GM12878 (cell line): Measurements from ENCODE around the gene ARMC6. TPM values are rescaled to one million over a fixed set of nuclear protein-coding genes. Genes with fewer than 3 reads are reported as not detected.

Experiments used
- ATAC-seq: fragments of 200-7000 bp; cut with Tn5 transposase; 3 replicates; pipeline ENCODE4 v1.9.1; 2020; ENCODE audit warnings: mild to moderate bottlenecking, moderate library complexity
- BruUV-seq: library from RNA; stranded (reverse); fragments of 400-500 nt; replicated peaks from 2 replicates; lab custom pipeline; 2021; lab: Mats Ljungman, UMichigan
- CTCF ChIA-PET: fragments of 300-600 bp; sonication (Branson Sonifier 250); formaldehyde crosslinking; extraction: SDS; loops from one replicate; lab custom pipeline; 2021; ENCODE audit warnings: inconsistent platforms; lab: Yijun Ruan, JAX
- POLR2A ChIA-PET: fragments of 350-600 bp; formaldehyde crosslinking; extraction: SDS; loops from one replicate; lab custom pipeline; 2021; ENCODE audit warnings: inconsistent platforms; lab: Charles Lee
- RAD21 ChIA-PET: fragments of 300-600 bp; sonication (Branson Sonifier 250); formaldehyde crosslinking; loops from one replicate; lab custom pipeline; 2023; ENCODE audit warnings: antibody characterized with exemption; ENCODE audit not compliant: unreplicated experiment; lab: Charles Lee
- SMC1A ChIA-PET: fragments of 300-600 bp; sonication (Branson Sonifier 250); formaldehyde crosslinking; loops from one replicate; lab custom pipeline; 2023; ENCODE audit not compliant: unreplicated experiment, uncharacterized antibody; lab: Charles Lee
- DNase-seq: peaks from one replicate; pipeline ENCODE4 v3.0.0-alpha.2; 2011; ENCODE audit warnings: low read depth, low spot score
- FAIRE-seq: peaks from 3 replicates; lab custom pipeline; 2011; peaks lifted over from hg19 to GRCh38; lab: Jason Lieb, UNC
- H2AFZ ChIP-seq: 2 replicates; pipeline ENCODE4 v1.6.0; 2011; ENCODE audit warnings: low read depth, low read length, control low read depth; ENCODE audit not compliant: control insufficient read depth
- H3K27ac ChIP-seq: 2 replicates; pipeline ENCODE4 v1.5.1; 2011; ENCODE audit warnings: control low read depth; ENCODE audit not compliant: control insufficient read depth, insufficient read depth
- H3K27me3 ChIP-seq, 2 experiments: replicated peaks in 1 of 2; 2 replicates each; pipeline versions ENCODE4 v1.6.0 to v1.6.1; 2011; ENCODE audit warnings: low read length in 1 of 2; ENCODE audit not compliant: control insufficient read depth in 2 of 2, insufficient read depth in 2 of 2
- H3K36me3 ChIP-seq, 2 experiments: 2 replicates each; pipeline ENCODE4 v1.5.1; 2011; ENCODE audit warnings: low read length in 1 of 2; ENCODE audit not compliant: control insufficient read depth in 2 of 2, insufficient read depth in 2 of 2
- H3K4me1 ChIP-seq: 2 replicates; pipeline ENCODE4 v1.6.1; 2011; ENCODE audit warnings: mild to moderate bottlenecking, low read length, moderate library complexity, mixed read lengths; ENCODE audit not compliant: control insufficient read depth, insufficient read depth
- H3K4me2 ChIP-seq: 2 replicates; pipeline ENCODE4 v1.6.0; 2011; ENCODE audit warnings: control low read depth; ENCODE audit not compliant: control insufficient read depth, insufficient read depth
- H3K4me3 ChIP-seq: fragments of 200-600 bp; sonication (generic); 2 replicates; pipeline ENCODE4 v1.5.1; 2016
- H3K79me2 ChIP-seq: 2 replicates; pipeline ENCODE4 v1.6.0; 2011; ENCODE audit warnings: low read length; ENCODE audit not compliant: control insufficient read depth, insufficient read depth
- H3K9ac ChIP-seq: 2 replicates; pipeline ENCODE4 v1.8.0; 2011; ENCODE audit warnings: low read length, control low read depth, mixed read lengths; ENCODE audit not compliant: control insufficient read depth, insufficient read depth
- H3K9me3 ChIP-seq: replicated peaks from 3 replicates; pipeline ENCODE4 v1.5.1; 2011; ENCODE audit warnings: mild to moderate bottlenecking, low read length; ENCODE audit not compliant: control insufficient read depth, insufficient read depth
- H4K20me1 ChIP-seq: 2 replicates; pipeline ENCODE4 v1.6.0; 2011; ENCODE audit not compliant: control insufficient read depth, insufficient read depth
- BHLHE40 ChIP-seq, 2 experiments: fragments of 450-650 bp in 1 of 2; IDR thresholded peaks; 2 replicates each; pipeline ENCODE4 v1.6.1; 2011 to 2017; ENCODE audit warnings: low read depth in 2 of 2, borderline replicate concordance in 1 of 2, improper control_type of control experiment in 1 of 2, low read length in 1 of 2, mild to moderate bottlenecking in 1 of 2
- CHD1 ChIP-seq: IDR thresholded peaks from 2 replicates; pipeline ENCODE4 v1.6.1; 2012; ENCODE audit warnings: low read depth, low read length, improper control_type of control experiment
- E4F1 ChIP-seq: fragments of 450-650 bp; IDR thresholded peaks from 2 replicates; pipeline ENCODE4 v1.6.1; 2018; ENCODE audit warnings: borderline replicate concordance, mild to moderate bottlenecking; ENCODE audit not compliant: partially characterized antibody
- ETV6 ChIP-seq, 2 experiments: fragments of 450-650 bp in 1 of 2; IDR thresholded peaks in 1 of 2; conservative IDR thresholded peaks in 1 of 2; 2 replicates each; pipeline ENCODE4 v1.6.1; 2014; ENCODE audit warnings: antibody characterized with exemption in 1 of 2, borderline replicate concordance in 1 of 2, low read depth in 1 of 2, mild to moderate bottlenecking in 1 of 2, moderate library complexity in 1 of 2
- HDAC6 ChIP-seq: fragments of 200-600 bp; sonication (generic); IDR thresholded peaks from one replicate; pipeline ENCODE4 v1.8.0; 2017; ENCODE audit warnings: antibody characterized with exemption; ENCODE audit not compliant: unreplicated experiment
- PML ChIP-seq: IDR thresholded peaks from 2 replicates; pipeline ENCODE4 v1.6.1; 2012; ENCODE audit warnings: low read length, inconsistent platforms
- RELA ChIP-seq: fragments of 450-650 bp; IDR thresholded peaks from 2 replicates; pipeline ENCODE4 v1.8.0; 2014; ENCODE audit warnings: borderline replicate concordance; ENCODE audit not compliant: partially characterized antibody
- RELB ChIP-seq: fragments of 450-650 bp; IDR thresholded peaks from 2 replicates; pipeline ENCODE4 v1.6.1; 2017; ENCODE audit warnings: low read depth, mild to moderate bottlenecking, moderate library complexity
- SRF ChIP-seq, 2 experiments: IDR thresholded peaks; 2 replicates each; pipeline ENCODE4 v1.6.1; 2011; ENCODE audit warnings: low read depth in 2 of 2, low read length in 2 of 2, mild to moderate bottlenecking in 1 of 2, moderate library complexity in 1 of 2
- TBL1XR1 ChIP-seq: IDR thresholded peaks from 2 replicates; pipeline ENCODE4 v1.6.1; 2012; ENCODE audit warnings: low read depth, low read length, improper control_type of control experiment
- ZBED1 ChIP-seq: IDR thresholded peaks from 2 replicates; pipeline ENCODE4 v1.6.1; 2016; ENCODE audit warnings: borderline replicate concordance
- ZNF384 ChIP-seq: IDR thresholded peaks from 2 replicates; pipeline ENCODE4 v1.6.1; 2012; ENCODE audit warnings: low read depth, mild to moderate bottlenecking, low read length, improper control_type of control experiment, borderline replicate concordance
- WGBS: methylation state at CpG from one replicate; pipeline ENCODE4 v1.1.6; 2016; ENCODE audit warnings: low lambda C conversion rate; ENCODE audit not compliant: insufficient replicate concordance, insufficient coverage; ENCODE audit errors: missing lambda C conversion rate; 5-methylcytosine and 5-hydroxymethylcytosine counted together
- in situ Hi-C: fragments of 300-500 bp; cut with MboI; formaldehyde crosslinking; loops from 9 replicates; pipeline ENCODE4 v1.14.3; 2018; ENCODE audit warnings: mixed read lengths
- intact Hi-C: fragments of 100-400 bp; cut with micrococcal nuclease; formaldehyde crosslinking; loops from one replicate; pipeline ENCODE4 v1.14.2; 2022; ENCODE audit not compliant: unreplicated experiment
- polyA plus RNA-seq, 11 experiments: library from polyadenylated mRNA; depleted of rRNA in 4 of 11; unstranded in 6 of 11; stranded (reverse) in 5 of 11; fragments of >200 nt; fragmentation: Nextera tagmentation in 4 of 11; fragmentation: Illumina TruSeq in 1 of 11; extraction: Ambion mirVana in 4 of 11; extraction: Trizol in 1 of 11; gene quantifications; 1 replicate in 1 of 11; 2 replicates in 10 of 11; pipeline versions ENCODE4 v1.2.1 to v1.2.3, GENCODE V29; 2011 to 2016; ENCODE audit warnings: inconsistent platforms in 2 of 11, missing spikeins in 2 of 11, low read depth in 1 of 11
- total RNA-seq, 4 experiments: library from RNA; depleted of rRNA in 3 of 4; stranded (reverse); fragments of >200 nt in 3 of 4; fragmentation: Illumina TruSeq in 1 of 4; extraction: Trizol in 1 of 4; gene quantifications; 2 replicates each; pipeline versions ENCODE4 v1.2.1 to v1.2.3, GENCODE V29; 2013 to 2021
- TF ChIP-seq, protein P1 (sequence below): fragments of 150-350 bp; IDR thresholded peaks from 2 replicates; pipeline ENCODE4 v1.6.1; 2016; ENCODE audit warnings: low read depth, low read length
- TF ChIP-seq, protein P2 (sequence below): IDR thresholded peaks from 2 replicates; pipeline ENCODE4 v1.6.1; 2011; ENCODE audit warnings: low read depth, low read length, improper control_type of control experiment, borderline replicate concordance

The ARMC6 gene
- total and polyA plus RNA-seq, 10 of the 15 experiments (the other 5 are each of a cell fraction or from before 2014, with no cell fraction given), result 1.1 to 64.4 (median 41.6) TPM

DNA sequence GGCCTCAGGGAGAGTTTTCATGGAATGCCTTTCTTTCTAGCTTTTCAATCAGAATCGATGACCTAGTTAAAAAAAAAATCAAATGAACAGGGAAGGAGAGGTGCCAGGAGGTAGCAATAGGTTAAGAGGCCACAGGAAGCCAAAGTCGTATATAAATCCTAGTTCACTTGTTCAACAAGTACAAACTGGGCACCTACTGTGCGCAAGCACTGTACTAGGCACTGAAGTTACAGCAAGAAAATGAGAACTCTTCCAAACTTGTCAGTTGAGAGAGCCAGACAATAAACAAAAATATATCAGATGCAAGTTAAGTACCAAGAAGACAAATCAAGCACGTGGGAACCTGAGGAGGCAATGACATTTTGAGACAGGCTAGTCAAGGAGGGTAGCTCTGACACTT, 6.2 kb upstream of the ARMC6 start:
- Histone ChIP-seq H3K79me2 (peaks cover 31% of the 10 kb centered on the region), H3K36me3 (peaks cover 13 to 44% of the 10 kb centered on the region in 2 experiments), H3K4me3 (no peak overlapping the region), H3K4me2 (no peak overlapping the region), H3K27ac (no peak overlapping the region), H2AFZ (no peak overlapping the region), H3K9me3 (no peaks in the 10 kb centered on the region), H3K9ac (no peak overlapping the region), H4K20me1 (no peaks in the 10 kb centered on the region), H3K4me1 (peaks cover 3% of the 10 kb centered on the region), H3K27me3 (no peaks in the 10 kb centered on the region)
- ChIA-PET CTCF (interaction anchor here (0.8 to 1.0 kb wide), 2 partner anchors 20 to 108 kb away, joined by 3 read pairs; partner anchors contain the start of genes COPE and DDX49), RAD21 (no interaction called here), SMC1A (no interaction called here), POLR2A (no interaction called here)
- DNase-seq (no peak), FAIRE-seq (no peak), ATAC-seq (no peak)
- BruUV-seq, result no TSS peak
- 83% methylated on average over 4 of the region's 4 CpGs for WGBS
- in situ Hi-C loops, result no loop called here
- intact Hi-C loops, result no loop called here
- TF ChIP-seq, protein P1, sequence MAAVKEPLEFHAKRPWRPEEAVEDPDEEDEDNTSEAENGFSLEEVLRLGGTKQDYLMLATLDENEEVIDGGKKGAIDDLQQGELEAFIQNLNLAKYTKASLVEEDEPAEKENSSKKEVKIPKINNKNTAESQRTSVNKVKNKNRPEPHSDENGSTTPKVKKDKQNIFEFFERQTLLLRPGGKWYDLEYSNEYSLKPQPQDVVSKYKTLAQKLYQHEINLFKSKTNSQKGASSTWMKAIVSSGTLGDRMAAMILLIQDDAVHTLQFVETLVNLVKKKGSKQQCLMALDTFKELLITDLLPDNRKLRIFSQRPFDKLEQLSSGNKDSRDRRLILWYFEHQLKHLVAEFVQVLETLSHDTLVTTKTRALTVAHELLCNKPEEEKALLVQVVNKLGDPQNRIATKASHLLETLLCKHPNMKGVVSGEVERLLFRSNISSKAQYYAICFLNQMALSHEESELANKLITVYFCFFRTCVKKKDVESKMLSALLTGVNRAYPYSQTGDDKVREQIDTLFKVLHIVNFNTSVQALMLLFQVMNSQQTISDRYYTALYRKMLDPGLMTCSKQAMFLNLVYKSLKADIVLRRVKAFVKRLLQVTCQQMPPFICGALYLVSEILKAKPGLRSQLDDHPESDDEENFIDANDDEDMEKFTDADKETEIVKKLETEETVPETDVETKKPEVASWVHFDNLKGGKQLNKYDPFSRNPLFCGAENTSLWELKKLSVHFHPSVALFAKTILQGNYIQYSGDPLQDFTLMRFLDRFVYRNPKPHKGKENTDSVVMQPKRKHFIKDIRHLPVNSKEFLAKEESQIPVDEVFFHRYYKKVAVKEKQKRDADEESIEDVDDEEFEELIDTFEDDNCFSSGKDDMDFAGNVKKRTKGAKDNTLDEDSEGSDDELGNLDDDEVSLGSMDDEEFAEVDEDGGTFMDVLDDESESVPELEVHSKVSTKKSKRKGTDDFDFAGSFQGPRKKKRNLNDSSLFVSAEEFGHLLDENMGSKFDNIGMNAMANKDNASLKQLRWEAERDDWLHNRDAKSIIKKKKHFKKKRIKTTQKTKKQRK, result no peak
- no peak for TF ChIP-seq SRF (IDR thresholded peaks at IDR 0.05; ENCODE audit: low read depth in 2 of 2, low read length in 2 of 2)
- TF ChIP-seq E4F1, result no peak
- TF ChIP-seq RELB, result no peak
- TF ChIP-seq BHLHE40 (IDR thresholded peaks at IDR 0.05; ENCODE audit: borderline replicate concordance in 1 of 2, low read depth in 2 of 2, low read length in 1 of 2), result no peak
- TF ChIP-seq PML, result no peak
- TF ChIP-seq, protein P2, sequence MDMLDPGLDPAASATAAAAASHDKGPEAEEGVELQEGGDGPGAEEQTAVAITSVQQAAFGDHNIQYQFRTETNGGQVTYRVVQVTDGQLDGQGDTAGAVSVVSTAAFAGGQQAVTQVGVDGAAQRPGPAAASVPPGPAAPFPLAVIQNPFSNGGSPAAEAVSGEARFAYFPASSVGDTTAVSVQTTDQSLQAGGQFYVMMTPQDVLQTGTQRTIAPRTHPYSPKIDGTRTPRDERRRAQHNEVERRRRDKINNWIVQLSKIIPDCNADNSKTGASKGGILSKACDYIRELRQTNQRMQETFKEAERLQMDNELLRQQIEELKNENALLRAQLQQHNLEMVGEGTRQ, result no peak
- no peak for TF ChIP-seq TBL1XR1
- no peak for TF ChIP-seq RELA
- no peak for TF ChIP-seq CHD1
- TF ChIP-seq ZBED1, result no peak
- no peak for TF ChIP-seq ZNF384
- no peak for TF ChIP-seq ETV6 (conservative IDR thresholded peaks at IDR 0.05 in 1 of 2, IDR thresholded peaks at IDR 0.05 in 1 of 2; ENCODE audit: borderline replicate concordance in 1 of 2, low read depth in 1 of 2)
- TF ChIP-seq HDAC6, result no peak
